CD4-positive, alpha-beta T cell treated with Interleukin-17A for 1 hour (primary cell): ENCODE data around the gene TANGO2.

ENCODE experiments used
- DNase-seq: peaks from one replicate; pipeline ENCODE4 v3.0.0-alpha.2; 2020

The TANGO2 gene

GRCh38 chr22:20110359-20110985 is 89.6 kb downstream of the TANGO2 start:
- no peak for DNase-seq

- peak; percentile 47 for DNase-seq
Measured at GRCh38 chr22:20111045-20111688, 90.3 kb downstream of the TANGO2 start.

- DNase-seq, result no peak
Measured at GRCh38 chr22:20111689-20112622, 91.0 kb downstream of the TANGO2 start.

GRCh38 chr22:20112623-20113511 is 92.0 kb downstream of the TANGO2 start:
- no peak for DNase-seq

GRCh38 chr22:20113551-20114310 is 92.8 kb downstream of the TANGO2 start:
- no peak for DNase-seq

- DNase-seq, result no peak
Measured at GRCh38 chr22:20114506-20115475, 93.9 kb downstream of the TANGO2 start.

- DNase-seq, result no peak
Measured at GRCh38 chr22:20115691-20116375, 94.9 kb downstream of the TANGO2 start, which contains the start of gene RANBP1. RANBP1 (plus strand) TSS chr22:20116104; CDS start chr22:20116185, 81 bp downstream.

- DNase-seq, result no peak
Measured at GRCh38 chr22:20116376-20116950, 95.6 kb downstream of the TANGO2 start.
